ENCODE measurements around the gene SND1. TPM values are rescaled to one million over a fixed set of nuclear protein-coding genes. Genes with fewer than 3 reads are reported as not detected.
A peak's percentile ranks its signal among the peaks of the same experiment; 100 is the strongest.

Gene SND1
- total RNA-seq, 1 donor from 2014 or later, result 165 TPM

DNA sequence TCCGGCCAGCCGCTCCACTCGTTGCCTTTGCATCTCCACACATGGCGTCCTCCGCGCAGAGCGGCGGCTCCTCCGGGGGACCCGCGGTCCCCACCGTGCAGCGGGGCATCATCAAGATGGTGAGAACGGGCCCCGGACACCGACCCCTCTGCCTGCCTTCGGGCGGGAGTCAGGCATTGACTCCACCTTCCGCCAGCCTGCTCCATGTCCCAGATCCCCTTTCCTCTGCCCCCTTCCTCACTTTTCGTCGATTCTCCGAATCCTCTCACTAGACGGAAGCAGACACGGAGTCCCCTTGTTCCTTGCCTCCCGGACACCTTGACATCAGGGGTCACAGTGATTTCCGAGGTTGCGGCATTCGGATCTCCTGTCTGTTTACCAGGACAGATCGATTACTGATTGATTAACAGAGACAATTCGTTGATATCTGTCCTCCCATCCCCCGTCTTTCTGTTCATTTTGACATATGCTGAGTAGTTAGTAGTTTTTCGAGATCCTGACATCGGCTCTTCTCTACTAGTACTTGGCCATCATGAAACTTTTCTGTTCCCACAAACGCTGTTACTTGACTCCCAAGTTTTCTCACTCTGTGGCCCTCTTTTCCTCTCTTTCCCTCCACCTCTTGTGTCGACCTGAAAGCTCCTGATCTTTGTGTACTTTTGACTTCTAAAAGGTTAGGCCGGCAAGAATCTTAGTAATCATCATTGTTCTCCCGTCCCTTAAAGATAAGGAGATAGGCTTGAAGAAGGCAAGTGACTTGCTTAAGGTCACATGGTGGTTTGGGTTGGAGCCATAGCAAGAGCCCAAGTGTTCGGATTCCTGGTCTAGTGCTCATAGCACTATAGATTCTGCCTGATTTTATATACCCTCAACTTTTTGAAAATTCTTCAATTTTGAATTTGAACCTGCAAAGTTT, 597 bp downstream of the SND1 start:
- Mint-ChIP-seq H3K36me3 (ENCODE audit: unreplicated experiment) (peaks cover 7% of the 10 kb centered on the region), H3K27me3 (ENCODE audit: unreplicated experiment) (peaks cover 6% of the 10 kb centered on the region), H3K9me3 (ENCODE audit: unreplicated experiment) (peaks cover 9% of the 10 kb centered on the region), H3K4me3 (ENCODE audit: unreplicated experiment) (no peak overlapping the region), H3K27ac (ENCODE audit: unreplicated experiment) (peak overlapping the region; percentile 99), H3K4me1 (ENCODE audit: low read depth, unreplicated experiment) (peaks cover 19% of the 10 kb centered on the region)
- no peak for DNase-seq
- TF ChIP-seq, protein P1, sequence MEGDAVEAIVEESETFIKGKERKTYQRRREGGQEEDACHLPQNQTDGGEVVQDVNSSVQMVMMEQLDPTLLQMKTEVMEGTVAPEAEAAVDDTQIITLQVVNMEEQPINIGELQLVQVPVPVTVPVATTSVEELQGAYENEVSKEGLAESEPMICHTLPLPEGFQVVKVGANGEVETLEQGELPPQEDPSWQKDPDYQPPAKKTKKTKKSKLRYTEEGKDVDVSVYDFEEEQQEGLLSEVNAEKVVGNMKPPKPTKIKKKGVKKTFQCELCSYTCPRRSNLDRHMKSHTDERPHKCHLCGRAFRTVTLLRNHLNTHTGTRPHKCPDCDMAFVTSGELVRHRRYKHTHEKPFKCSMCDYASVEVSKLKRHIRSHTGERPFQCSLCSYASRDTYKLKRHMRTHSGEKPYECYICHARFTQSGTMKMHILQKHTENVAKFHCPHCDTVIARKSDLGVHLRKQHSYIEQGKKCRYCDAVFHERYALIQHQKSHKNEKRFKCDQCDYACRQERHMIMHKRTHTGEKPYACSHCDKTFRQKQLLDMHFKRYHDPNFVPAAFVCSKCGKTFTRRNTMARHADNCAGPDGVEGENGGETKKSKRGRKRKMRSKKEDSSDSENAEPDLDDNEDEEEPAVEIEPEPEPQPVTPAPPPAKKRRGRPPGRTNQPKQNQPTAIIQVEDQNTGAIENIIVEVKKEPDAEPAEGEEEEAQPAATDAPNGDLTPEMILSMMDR (IDR thresholded peaks at IDR 0.05; ENCODE audit: partially characterized antibody, unreplicated experiment), result no peak

DNA sequence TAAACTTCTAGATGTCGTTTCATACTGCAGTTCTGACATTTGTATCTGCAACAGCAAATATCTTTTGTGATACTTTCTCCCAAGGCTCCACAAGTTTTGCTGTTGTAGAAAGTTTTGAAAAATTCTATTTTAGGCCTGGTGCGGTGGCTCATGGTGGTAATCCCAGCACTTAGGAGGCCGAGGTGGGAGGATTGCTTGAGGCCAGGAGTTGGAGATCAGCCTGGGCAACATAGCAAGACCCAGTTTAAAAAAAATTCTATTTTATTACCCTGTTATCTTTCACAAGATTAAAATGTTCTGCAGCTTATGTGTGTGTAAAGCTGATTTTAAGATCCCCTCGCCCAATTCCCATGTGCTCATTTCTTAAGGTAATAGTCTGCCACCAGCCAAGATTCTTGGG, 1.4 kb downstream of the SND1 start:
- TF ChIP-seq, protein P1 (IDR thresholded peaks at IDR 0.05; ENCODE audit: partially characterized antibody, unreplicated experiment), result no peak
- Mint-ChIP-seq H3K27me3 (ENCODE audit: unreplicated experiment) (peaks cover 6% of the 10 kb centered on the region), H3K27ac (ENCODE audit: unreplicated experiment) (no peak overlapping the region), H3K36me3 (ENCODE audit: unreplicated experiment) (peaks cover 7% of the 10 kb centered on the region), H3K4me3 (ENCODE audit: unreplicated experiment) (peak overlapping the region; percentile 17), H3K4me1 (ENCODE audit: low read depth, unreplicated experiment) (peaks cover 19% of the 10 kb centered on the region), H3K9me3 (ENCODE audit: unreplicated experiment) (peaks cover 9% of the 10 kb centered on the region)
- DNase-seq, result no peak

- TF ChIP-seq, protein P1 (IDR thresholded peaks at IDR 0.05; ENCODE audit: partially characterized antibody, unreplicated experiment), result no peak
- H3K27me3 Mint-ChIP-seq (ENCODE audit: unreplicated experiment), result peaks cover 6% of the 10 kb centered on the region
- H3K36me3 Mint-ChIP-seq (ENCODE audit: unreplicated experiment), result peaks cover 7% of the 10 kb centered on the region
- peak overlapping the region; percentile 68 for H3K4me3 Mint-ChIP-seq (ENCODE audit: unreplicated experiment)
- H3K9me3 Mint-ChIP-seq (ENCODE audit: unreplicated experiment), result peaks cover 9% of the 10 kb centered on the region
- DNase-seq, result no peak
- peaks cover 24% of the 10 kb centered on the region for H3K4me1 Mint-ChIP-seq (ENCODE audit: low read depth, unreplicated experiment)
- H3K27ac Mint-ChIP-seq (ENCODE audit: unreplicated experiment), result no peak overlapping the region
These were observed 2.7 kb downstream of the SND1 start for GRCh38 chr7:127654404-127655394.

GRCh38 chr7:127655720-127656119, 3.7 kb downstream of the SND1 start:
- Mint-ChIP-seq H3K36me3 (ENCODE audit: unreplicated experiment) (peaks cover 7% of the 10 kb centered on the region), H3K4me3 (ENCODE audit: unreplicated experiment) (no peak overlapping the region), H3K27ac (ENCODE audit: unreplicated experiment) (no peak overlapping the region), H3K27me3 (ENCODE audit: unreplicated experiment) (peaks cover 6% of the 10 kb centered on the region), H3K9me3 (ENCODE audit: unreplicated experiment) (peaks cover 9% of the 10 kb centered on the region), H3K4me1 (ENCODE audit: low read depth, unreplicated experiment) (peaks cover 32% of the 10 kb centered on the region)
- DNase-seq, result no peak
- TF ChIP-seq, protein P1 (IDR thresholded peaks at IDR 0.05; ENCODE audit: partially characterized antibody, unreplicated experiment), result no peak
